HG03460 (cell line): ENCODE measurements around the gene ROR1.

Source experiments
- ATAC-seq: cut with Tn5 transposase; IDR thresholded peaks from one replicate; pipeline ENCODE4 v1.9.1; 2021; ENCODE audit not compliant: unreplicated experiment

Gene ROR1

GRCh38 chr1:64167176-64167575 is 393.4 kb downstream of the ROR1 start:
- no peak for ATAC-seq

- ATAC-seq = no peak
Measured at GRCh38 chr1:64171246-64171645, 397.4 kb downstream of the ROR1 start.

- ATAC-seq = peak; percentile 65
Measured at GRCh38 chr1:64171797-64172281, 398.0 kb downstream of the ROR1 start.

- no peak for ATAC-seq
Measured at GRCh38 chr1:64172458-64172983, 398.7 kb downstream of the ROR1 start.

GRCh38 chr1:64173336-64173940 is 399.6 kb downstream of the ROR1 start:
- ATAC-seq = no peak

- ATAC-seq = no peak
Measured at GRCh38 chr1:64175639-64176038, 401.8 kb downstream of the ROR1 start.

- ATAC-seq = no peak
Measured at GRCh38 chr1:64176659-64177058, 402.8 kb downstream of the ROR1 start.

- no peak for ATAC-seq
Measured at GRCh38 chr1:64179588-64179987, 405.8 kb downstream of the ROR1 start.

- no peak for ATAC-seq
Measured at GRCh38 chr1:64182207-64182606, 408.4 kb downstream of the ROR1 start.

- ATAC-seq = no peak
Measured at GRCh38 chr1:64183395-64184002, 409.7 kb downstream of the ROR1 start.

GRCh38 chr1:64184003-64184440 is 410.2 kb downstream of the ROR1 start:
- ATAC-seq = no peak

- ATAC-seq = no peak
Measured at GRCh38 chr1:64186138-64186897, 412.5 kb downstream of the ROR1 start.

GRCh38 chr1:64186898-64187280 is 413.1 kb downstream of the ROR1 start:
- ATAC-seq = no peak

GRCh38 chr1:64187646-64188045 is 413.8 kb downstream of the ROR1 start:
- no peak for ATAC-seq

GRCh38 chr1:64192290-64192689 is 418.5 kb downstream of the ROR1 start:
- ATAC-seq = no peak

GRCh38 chr1:64194168-64195080 is 420.6 kb downstream of the ROR1 start:
- ATAC-seq = no peak

- no peak for ATAC-seq
Measured at GRCh38 chr1:64195081-64195395, 421.2 kb downstream of the ROR1 start.

- ATAC-seq = no peak
Measured at GRCh38 chr1:64196074-64196870, 422.5 kb downstream of the ROR1 start.

GRCh38 chr1:64197076-64197475 is 423.3 kb downstream of the ROR1 start:
- ATAC-seq = no peak

GRCh38 chr1:64199154-64199553 is 425.3 kb downstream of the ROR1 start:
- ATAC-seq = no peak
